ACHN (cell line): ENCODE data around the gene TULP3.
"Not testable (repeated sequence)": the region's sequence is repeated elsewhere in the genome, so short reads cannot be mapped to it uniquely, and the experiment has no call there.

ENCODE experiments used
- DNase-seq: peaks from one replicate; pipeline ENCODE4 v3.0.0-alpha.2; 2015
- in situ Hi-C: cut with HindIII; loops from 2 replicates; pipeline ENCODE4 v1.10.0; 2017; ENCODE audit warnings: low sequenced_read_pairs, low pct_ligation_motif_present, low pct_unique_long_range_greater_than_20kb

The TULP3 gene

DNA sequence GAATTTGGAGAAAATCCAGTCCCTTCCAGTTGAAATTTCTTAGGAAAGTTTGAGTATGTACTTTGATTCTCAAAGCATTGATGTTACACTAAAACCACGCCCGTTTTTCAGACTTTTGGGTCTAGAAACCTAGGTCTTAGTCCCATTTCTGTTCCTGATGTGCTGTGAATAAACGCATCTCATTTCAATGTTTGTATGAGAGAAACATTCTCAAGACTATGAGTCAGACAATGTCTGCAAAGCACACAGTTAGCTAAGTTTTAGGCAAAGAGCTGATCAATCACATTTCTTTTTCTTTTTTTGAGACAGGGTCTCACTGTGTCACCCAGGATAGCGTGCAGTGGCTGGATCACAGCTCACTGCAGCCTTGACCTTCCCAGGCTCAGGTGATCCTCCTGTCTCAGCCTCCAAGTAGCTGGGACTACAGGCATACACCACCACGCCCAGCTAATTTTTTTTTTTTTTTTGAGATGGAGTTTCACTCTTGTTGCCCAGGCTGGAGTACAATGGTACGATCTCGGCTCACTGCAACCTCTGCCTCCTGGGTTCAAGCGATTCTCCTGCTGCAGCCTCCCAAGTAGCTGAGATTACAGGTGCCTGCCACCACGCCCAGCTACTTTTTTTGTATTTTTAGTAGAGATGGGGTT lies 21.6 kb upstream of the TULP3 start:
- DNase-seq, in situ Hi-C loops: not testable (repeated sequence)

DNA sequence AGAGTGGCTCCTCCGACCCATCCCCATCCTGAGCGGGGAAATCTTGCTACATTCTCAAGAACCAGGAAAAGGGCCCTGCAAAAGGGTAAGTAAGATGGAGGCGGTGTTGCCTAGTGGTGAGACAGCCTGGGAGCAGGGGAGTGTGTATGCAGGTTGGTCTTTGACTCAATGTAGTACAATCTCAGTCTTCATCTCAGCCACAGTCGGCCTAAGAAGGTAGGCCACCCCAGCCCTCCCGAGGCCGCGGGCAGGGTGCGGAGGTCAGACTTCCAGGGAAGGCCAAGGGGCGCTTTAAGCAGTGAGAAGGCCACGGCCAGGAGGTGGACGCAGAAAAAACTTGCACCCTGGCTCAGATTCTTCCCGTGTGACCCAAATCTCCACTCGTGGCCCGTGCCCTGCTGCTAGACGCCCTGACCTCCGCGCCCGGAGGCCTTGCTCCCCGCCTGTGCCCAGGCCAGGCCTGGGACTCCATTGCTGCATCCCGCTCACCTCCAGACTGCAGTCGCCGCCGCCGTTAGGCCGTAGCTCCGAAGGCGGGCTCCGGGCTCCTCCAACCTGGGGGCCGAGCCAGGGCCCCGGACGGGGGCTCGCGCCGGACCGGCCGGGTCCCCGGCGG lies 14.2 kb upstream of the TULP3 start:
- in situ Hi-C loops = no loop called here
- peak; percentile 63 for DNase-seq

DNA sequence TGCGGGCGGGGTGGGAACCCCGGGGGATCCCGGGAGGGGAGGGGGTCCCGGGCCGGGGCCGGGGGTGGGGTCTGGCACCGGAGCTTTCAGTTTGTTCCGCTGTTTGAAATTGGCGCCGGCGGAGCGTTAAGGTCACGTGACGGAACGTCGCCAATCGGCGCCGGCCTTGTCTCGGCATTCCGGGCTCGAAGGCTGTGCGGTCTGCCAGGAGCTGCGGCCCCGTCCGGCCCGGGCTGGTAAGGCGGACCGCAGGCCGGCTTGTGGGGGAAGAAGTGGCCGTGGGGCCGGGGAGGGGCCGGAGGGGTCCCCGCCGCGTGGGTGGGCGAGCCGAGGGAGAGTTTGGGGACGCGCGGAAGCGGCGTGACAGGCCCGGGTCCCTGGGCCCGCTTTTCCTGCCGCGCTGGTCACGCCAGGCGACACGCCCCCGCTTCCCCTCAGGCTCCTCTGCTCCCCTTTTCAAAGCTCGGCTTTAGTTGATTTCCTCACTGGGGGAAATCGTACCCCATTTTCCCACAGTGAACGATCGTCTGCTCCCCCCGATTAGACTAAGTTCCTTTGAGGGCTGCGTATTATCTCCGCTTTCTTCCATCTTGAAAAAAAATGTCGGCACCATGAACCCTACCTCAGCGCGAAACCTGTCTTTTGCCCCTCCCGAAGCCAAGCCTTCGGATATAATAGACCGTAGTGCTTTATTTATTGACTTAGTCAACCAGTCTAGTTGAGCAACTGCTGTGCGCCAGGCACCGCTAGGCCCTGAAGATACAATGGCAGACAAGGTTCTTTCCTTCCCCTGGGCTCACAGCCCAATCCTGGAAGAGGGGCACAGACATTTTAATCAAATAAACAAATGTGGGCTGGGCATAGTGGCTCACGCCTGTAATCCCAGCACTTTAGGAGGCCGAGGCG lies 13.4 kb upstream of the TULP3 start, which contains the start of the genes FOXM1 and RHNO1:
Gene FOXM1 (minus strand): TSS at position 128 of the 906 bp plus-strand sequence. CDS start 2,696 bp downstream, outside the sequence.
Gene RHNO1 (plus strand): TSS at position 177 of the 906 bp plus-strand sequence. CDS start 8,144 bp downstream, outside the sequence.
- DNase-seq = peak; percentile 95
- in situ Hi-C loops = no loop called here

DNA sequence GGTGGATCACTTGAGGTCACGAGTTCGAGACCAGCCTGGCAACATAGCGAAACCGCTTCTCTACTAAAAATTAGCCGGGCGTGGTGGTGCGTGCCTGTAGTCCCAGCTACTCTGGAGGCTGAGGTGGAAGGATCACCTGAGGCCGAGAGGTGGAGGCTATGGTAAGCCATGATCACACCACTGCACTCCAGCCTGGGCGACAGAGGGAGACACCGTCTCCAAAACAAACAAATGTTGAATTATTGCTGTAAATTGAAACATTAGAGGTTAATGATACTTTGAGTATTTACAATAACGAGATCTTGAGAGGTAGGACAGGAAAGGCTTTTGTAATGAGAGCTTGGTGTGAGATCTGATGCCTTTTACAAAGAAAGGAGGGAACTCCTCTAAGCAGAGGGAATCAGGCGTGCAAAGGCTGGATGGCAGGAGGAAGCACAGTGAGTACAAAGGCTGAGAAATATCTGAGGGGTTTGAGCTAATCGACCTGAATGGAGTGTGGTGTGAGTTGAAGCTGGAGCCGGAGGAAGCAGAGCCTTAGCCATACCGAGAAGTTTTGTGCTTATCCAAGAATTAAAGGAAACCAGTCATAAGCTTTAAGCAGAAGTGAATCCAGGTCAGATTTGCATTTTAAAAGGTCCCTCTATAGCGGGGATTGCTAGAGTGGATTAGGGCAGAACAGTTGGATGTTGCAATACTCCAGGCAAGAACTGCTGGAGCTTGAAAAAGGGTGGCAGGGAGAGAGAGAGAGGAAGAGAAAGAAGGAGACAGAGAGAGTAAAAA lies 12.5 kb upstream of the TULP3 start:
- in situ Hi-C loops = no loop called here
- DNase-seq = peak; percentile 47

DNA sequence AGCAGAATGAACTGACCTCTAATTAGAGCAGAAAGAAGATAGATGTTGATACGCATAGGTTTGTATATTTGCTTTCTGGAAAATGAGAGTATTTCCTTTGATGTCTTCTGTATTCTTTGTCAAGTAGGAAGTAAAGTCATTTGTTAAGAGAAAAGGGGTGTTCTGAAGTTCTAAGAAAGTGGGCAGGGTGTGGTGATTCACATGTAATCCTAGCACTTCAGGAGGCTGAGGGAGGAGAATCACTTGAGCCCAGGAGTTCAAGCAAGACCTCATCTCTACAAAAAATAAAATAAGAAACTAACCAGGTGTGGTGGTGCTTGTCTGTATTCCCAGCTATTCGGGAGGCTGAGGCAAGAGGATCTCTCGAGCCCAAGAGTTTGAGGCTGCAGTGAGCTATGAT lies 10.8 kb upstream of the TULP3 start:
- in situ Hi-C loops = no loop called here
- DNase-seq = no peak

DNA sequence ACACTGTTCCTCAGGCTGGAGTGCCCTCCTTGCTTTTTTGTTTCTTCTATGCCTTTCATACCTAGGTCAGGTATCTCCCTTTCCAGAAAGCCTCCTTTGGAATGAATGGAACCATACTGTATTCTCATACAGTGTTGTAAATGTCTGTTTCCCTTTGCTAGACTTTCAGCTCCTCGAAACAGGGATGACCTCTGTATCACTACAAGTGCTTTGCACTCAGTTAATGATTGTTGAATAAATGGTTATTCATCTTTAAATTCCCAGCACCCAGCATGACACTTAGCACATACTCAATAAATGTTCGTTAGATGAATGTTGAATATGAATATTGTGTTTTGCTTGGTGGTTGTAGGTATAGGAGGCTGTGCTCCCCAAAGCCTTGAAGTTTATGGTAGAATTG lies 5.9 kb upstream of the TULP3 start:
- peak; percentile 59 for DNase-seq
- in situ Hi-C loops = no loop called here

DNA sequence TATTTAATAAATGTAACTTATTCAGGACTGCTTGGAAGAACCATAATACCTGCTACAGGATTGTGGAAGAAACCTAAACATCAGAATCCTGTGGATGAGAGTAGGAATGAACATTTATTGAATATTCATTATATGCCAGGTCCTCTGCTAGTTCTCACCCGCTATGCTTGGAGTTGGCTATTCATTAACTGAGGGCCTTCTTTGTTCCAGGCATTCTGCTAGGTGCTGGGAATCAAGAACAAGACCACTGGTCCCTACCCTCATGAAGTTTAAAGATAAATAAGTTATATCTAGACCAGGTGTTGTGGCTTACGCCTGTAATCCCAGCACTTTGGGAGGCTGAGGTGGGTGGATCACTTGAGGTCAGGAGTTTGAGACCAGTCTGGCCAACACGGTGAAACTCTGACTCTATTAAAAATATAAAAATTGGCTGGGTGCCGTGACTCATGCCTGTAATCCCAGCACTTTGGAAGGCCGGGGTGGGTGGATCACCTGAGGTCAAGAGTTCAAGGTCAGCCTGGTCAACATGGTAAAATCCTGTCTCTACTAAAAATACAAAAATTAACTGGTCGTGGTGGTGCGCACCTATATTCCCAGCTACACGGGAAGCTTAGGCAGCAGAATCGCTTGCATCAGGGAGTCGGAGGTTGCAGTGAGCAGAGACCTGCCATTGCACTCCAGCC lies 3.8 kb upstream of the TULP3 start:
- in situ Hi-C loops = no loop called here
- DNase-seq = no peak

DNA sequence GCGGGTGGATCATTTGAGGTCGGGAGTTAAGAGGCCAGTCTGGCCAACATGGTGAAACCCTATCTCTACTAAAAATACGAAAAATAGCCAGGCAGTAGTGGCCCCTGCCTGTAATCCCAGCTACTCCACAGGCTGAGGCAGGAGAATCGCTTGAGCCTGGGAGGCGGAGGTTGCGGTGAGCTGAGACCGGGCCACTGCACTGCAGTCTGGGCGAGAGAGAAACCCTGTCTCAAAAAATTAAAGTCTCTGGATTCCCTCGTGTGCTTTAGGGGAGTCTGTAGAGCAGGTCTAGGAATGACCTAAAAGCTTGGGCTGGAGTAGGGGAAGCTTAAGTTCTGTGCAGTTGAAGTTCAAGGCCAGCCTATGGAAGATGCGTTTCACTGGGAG lies 697 bp upstream of the TULP3 start:
- no peak for DNase-seq
- in situ Hi-C loops = no loop called here

DNA sequence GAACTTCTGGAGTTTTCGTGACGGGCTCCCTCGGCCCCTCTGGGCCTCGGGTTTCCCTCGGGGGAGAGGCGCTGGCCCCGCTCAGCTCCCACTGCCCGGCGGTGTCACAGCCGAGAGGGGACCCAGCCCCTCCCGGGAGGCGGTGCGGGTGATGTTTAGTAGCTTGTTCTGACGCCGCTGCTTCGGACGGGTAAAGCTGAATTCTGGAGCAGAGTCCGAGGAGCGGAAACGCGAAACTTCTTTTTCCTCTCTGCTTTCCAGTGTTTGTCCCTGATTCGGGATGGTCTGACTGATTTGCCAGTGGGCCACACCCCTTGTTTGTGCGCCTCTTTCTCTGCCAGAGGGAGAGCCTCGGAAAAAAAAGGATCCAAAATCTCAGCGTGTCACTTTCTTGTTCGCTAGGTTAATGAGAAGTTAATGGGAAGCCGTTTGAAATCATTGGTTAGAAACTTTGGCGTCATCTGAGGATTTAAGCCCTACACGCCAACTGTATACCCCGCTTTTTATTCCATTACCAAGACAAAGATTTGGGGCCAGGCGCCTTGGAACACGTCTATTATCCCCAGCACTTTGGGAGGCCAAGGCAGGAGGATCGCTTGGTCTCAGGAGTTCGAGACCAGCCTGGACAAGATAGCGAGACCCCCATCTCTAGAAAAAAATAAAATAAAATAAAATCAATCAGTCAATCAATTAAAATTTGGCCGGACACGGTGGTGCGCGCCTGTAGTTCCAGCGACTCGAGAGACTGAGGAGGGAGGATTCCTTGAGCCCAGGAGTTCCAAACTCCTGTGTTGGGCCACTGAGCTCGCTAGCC lies 756 bp downstream of the TULP3 start:
- DNase-seq = peak; percentile 79
- in situ Hi-C loops = no loop called here

DNA sequence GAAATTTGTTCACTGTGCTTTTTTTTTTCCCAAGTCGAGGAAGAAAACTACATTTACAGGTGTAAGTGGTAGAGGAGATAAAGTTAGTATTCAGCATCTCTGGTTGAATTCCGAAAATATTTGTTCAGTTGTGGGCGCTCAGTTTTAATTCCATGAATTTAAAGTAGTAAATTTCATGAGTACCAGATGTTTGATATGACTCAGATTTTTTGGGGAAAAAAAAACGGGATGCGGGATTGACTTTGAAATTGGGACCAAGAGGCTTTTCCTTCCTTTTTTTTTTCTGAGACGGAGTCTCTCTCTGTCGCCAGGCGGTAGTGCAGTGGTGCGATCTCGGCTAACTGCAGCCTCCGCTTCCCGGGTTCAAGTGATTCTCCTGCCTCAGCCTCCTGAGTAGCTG lies 1.6 kb downstream of the TULP3 start:
- in situ Hi-C loops = no loop called here
- no peak for DNase-seq

DNA sequence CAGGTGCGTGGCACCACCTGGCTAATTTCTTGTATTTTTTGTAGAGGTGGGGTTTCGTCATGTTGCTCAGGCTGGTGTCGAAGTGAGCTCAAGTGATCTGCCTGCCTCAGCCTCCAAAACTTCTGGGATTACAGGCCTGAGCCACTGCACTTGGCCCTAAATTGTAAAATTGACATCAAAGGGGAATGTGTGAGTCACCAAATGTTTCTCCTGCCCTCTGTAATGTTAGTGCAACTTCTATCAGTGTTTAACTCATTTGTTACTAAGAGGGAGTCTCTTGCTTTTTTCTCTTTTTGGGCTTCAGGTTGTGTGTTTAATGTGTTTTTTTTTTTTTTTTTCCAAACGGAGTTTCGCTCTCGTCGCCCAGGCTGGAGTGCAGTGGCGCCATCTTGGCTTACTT lies 2.3 kb downstream of the TULP3 start:
- in situ Hi-C loops = no loop called here
- peak; percentile 81 for DNase-seq

DNA sequence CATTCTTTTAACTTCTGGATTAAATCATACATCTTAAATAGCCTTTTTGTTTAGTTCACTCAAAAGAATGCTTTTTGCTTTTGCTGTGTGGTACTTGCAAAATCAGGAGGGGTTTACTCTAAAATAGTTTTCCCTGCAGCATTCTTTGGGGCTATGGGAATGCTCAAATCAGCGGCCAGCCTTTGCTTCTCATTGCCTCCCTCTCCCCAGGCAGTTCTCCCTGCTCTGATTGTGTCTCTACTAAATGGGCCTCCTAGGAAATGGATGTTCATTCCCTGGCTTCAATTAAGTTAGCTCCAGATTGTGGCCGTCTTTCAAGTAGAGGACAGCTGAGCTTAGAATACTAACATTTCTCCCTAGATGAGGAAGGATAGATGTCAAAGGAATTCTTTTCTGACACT lies 4.4 kb downstream of the TULP3 start:
- in situ Hi-C loops = no loop called here
- no peak for DNase-seq

DNA sequence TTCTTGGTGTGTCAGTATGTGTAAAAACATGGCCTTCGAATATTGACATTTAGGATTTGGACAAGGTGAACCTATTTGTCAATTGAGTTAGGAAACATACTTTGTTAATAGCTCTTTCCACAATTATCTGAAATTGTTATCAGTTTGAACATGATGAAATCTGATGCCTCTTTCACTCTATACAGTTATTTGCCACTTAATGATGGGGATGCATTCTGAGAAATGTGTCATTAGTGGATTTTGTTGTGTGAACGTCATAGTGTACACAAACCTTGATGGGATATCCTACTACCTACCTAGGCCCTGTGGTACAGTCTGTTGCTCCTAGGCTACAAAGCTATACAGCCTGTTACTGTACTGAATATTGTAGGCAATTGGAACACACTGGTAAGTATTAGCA lies 4.8 kb downstream of the TULP3 start:
- DNase-seq = no peak
- in situ Hi-C loops = no loop called here

DNA sequence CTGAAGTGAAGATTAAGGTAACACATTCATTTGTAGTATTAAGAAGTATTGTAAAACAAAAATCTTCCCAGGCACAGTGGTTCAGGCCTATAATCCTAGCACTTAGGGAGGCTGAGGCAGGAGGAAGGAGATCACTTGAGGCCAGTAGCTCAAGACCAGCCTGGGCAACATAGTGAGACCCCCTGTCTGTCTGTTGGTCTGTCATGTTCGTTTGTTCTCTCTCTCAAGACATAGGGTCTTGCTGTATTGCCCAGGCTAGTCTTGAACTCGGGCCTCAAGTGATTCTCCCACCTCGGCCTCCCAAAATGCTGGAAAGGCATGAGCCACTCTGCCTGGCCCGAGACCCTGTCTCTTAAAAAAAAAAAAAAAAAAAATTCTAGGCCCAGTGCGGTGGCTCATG lies 6.7 kb downstream of the TULP3 start:
- in situ Hi-C loops = no loop called here
- no peak for DNase-seq

DNA sequence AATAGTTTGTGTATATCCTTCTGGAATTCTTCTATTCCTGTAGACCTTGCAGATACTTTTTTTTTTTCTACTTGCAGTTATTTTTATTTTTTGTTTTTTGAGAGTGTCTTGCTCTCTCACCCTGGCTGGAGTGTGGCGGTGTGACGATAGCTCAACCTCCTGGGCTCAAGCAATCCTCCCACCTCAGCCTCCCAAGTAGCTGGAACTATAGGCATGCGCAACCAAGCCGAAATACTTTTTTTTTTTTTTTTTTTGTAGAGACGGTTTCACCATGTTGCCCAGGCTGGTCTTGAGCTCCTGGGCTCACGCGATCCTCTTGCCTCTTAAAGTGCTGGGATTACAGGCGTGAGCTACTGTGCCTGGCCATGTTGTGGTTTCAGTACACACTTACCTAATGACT lies 10.0 kb downstream of the TULP3 start:
- in situ Hi-C loops = no loop called here
- DNase-seq = no peak

DNA sequence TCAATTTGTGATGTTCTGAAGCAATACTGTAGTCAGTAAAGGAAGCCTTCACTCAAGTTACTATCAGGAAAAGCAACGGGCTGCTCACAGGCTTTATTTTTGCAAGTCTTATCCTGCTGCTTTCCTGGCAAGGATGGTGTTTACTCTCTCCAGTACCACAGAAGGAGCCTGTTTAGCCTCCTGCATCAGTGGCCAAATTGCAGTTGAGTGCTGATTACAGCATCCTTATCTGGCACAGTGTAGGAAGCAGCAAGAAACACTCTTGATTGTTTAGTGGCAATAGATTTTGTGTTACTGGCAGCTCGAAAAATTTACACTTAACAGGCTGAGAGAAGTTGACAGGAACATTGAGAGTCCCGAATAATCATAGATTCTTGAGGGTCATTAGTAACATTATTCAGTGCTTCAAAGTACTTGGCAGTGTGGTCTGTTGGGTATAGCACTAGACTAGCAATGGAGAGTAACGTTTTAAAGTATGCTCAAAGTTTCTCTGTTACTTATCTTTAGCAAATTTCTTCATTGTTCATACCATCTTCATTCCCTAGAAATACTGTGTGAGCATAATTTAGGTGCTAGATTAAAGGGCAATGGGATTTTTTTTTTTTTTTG lies 11.7 kb downstream of the TULP3 start:
- in situ Hi-C loops = no loop called here
- no peak for DNase-seq

DNA sequence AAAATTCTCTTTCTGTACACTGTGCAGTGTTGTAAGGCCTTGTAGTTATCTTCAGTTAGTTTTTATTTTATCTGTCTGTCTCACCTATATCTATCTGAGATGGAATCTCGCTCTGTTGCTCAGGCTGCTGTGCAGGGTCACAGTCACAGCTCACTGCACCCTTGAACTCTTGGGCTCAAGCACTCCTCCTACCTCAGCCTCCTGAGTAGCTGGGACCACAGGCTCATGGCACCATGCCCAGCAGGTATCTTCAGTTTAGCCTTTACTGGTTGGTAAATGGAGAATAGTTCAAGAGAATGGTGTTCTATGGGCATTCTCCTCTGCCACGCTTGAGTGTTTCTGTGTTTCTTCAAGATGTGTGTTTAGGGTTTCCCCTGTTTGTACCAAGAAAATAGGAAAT lies 13.6 kb downstream of the TULP3 start:
- in situ Hi-C loops = no loop called here
- peak; percentile 87 for DNase-seq
